WTC11 (cell line): ENCODE data around the gene NKX6-2. TPM values are rescaled to one million over a fixed set of nuclear protein-coding genes. Genes with fewer than 3 reads are reported as not detected.

Experiments
- ATAC-seq: fragments of 200-7000 bp; cut with Tn5 transposase; 2 replicates; pipeline ENCODE4 v1.10.0; 2021; ENCODE audit warnings: mild to moderate bottlenecking, moderate library complexity
- CTCF ChIA-PET: fragments of 300-600 bp; sonication (Branson Sonifier 250); formaldehyde crosslinking; loops from one replicate; lab custom pipeline; 2021; ENCODE audit warnings: antibody characterized with exemption; lab: Charles Lee
- POLR2A ChIA-PET: fragments of 350-600 bp; sonication (Branson Sonifier 250); formaldehyde crosslinking; loops from one replicate; lab custom pipeline; 2021; ENCODE audit warnings: antibody characterized with exemption; lab: Charles Lee
- DNase-seq: peaks from one replicate; pipeline ENCODE4 v3.0.0; 2021; ENCODE audit warnings: low spot score
- H3K27ac Mint-ChIP-seq: 2 replicates; pipeline ENCODE4 v1.8.0; 2021; ENCODE audit warnings: mixed read lengths
- H3K27me3 Mint-ChIP-seq: 2 replicates; pipeline ENCODE4 v1.8.0; 2021; ENCODE audit warnings: low read depth, mild to moderate bottlenecking, moderate library complexity, mixed read lengths
- H3K36me3 Mint-ChIP-seq: 2 replicates; pipeline ENCODE4 v1.8.0; 2021; ENCODE audit warnings: mixed read lengths
- H3K4me1 Mint-ChIP-seq: 2 replicates; pipeline ENCODE4 v1.8.0; 2022; ENCODE audit warnings: mixed read lengths
- H3K4me3 Mint-ChIP-seq: 2 replicates; pipeline ENCODE4 v1.8.0; 2021; ENCODE audit warnings: mild to moderate bottlenecking, moderate library complexity, mixed read lengths
- H3K9me3 Mint-ChIP-seq: 2 replicates; pipeline ENCODE4 v1.8.0; 2021; ENCODE audit warnings: mixed read lengths
- ATF3 ChIP-seq: sonication (generic); formaldehyde crosslinking; conservative IDR thresholded peaks from 2 replicates; pipeline ENCODE4 v1.8.1; 2022; ENCODE audit warnings: mild to moderate bottlenecking, missing genetic modification reagents
- CBFB ChIP-seq: sonication (generic); formaldehyde crosslinking; IDR thresholded peaks from 2 replicates; pipeline ENCODE4 v1.8.1; 2022; ENCODE audit warnings: mild to moderate bottlenecking, low read depth, missing genetic modification reagents
- E2F4 ChIP-seq: sonication (generic); formaldehyde crosslinking; IDR thresholded peaks from 2 replicates; pipeline ENCODE4 v1.8.1; 2022; ENCODE audit warnings: low read depth, mild to moderate bottlenecking, moderate library complexity, missing genetic modification reagents, borderline replicate concordance
- FOXJ3 ChIP-seq: sonication (generic); formaldehyde crosslinking; IDR thresholded peaks from 2 replicates; pipeline ENCODE4 v1.9.0; 2021; ENCODE audit warnings: missing genetic modification reagents, mild to moderate bottlenecking, borderline replicate concordance
- FOXK1 ChIP-seq: sonication (generic); formaldehyde crosslinking; IDR thresholded peaks from 2 replicates; pipeline ENCODE4 v1.8.0; 2022; ENCODE audit warnings: mild to moderate bottlenecking, moderate library complexity, missing genetic modification reagents
- FOXP4 ChIP-seq: sonication (generic); formaldehyde crosslinking; IDR thresholded peaks from 2 replicates; pipeline ENCODE4 v1.8.0; 2022; ENCODE audit warnings: mild to moderate bottlenecking, missing genetic modification reagents
- GRHL2 ChIP-seq: fragments of 250-450 bp; sonication (Bioruptor Pico); IDR thresholded peaks from 2 replicates; pipeline ENCODE4 v1.8.0; 2022; ENCODE audit warnings: mild to moderate bottlenecking, moderate library complexity; ENCODE audit not compliant: insufficient replicate concordance, severe bottlenecking
- GTF2I ChIP-seq: fragments of 250-450 bp; sonication (Bioruptor Pico); conservative IDR thresholded peaks from 2 replicates; pipeline ENCODE4 v1.4.0; 2021; ENCODE audit warnings: mild to moderate bottlenecking
- HMGA2 ChIP-seq: fragments of 250-450 bp; sonication (Bioruptor Pico); IDR thresholded peaks from 2 replicates; pipeline ENCODE4 v1.4.0; 2021; ENCODE audit warnings: mild to moderate bottlenecking, moderate library complexity
- KAT7 ChIP-seq: sonication (generic); formaldehyde crosslinking; IDR thresholded peaks from 2 replicates; pipeline ENCODE4 v1.8.1; 2023; ENCODE audit warnings: missing genetic modification reagents, mild to moderate bottlenecking, borderline replicate concordance
- MLX ChIP-seq: sonication (generic); formaldehyde crosslinking; IDR thresholded peaks from 2 replicates; pipeline ENCODE4 v1.8.1; 2023; ENCODE audit warnings: mild to moderate bottlenecking, missing genetic modification reagents, moderate library complexity
- NFYB ChIP-seq: sonication (generic); formaldehyde crosslinking; conservative IDR thresholded peaks from 2 replicates; pipeline ENCODE4 v1.8.0; 2022; ENCODE audit warnings: low read depth, missing genetic modification reagents
- NR1H2 ChIP-seq: sonication (generic); formaldehyde crosslinking; IDR thresholded peaks from 2 replicates; pipeline ENCODE4 v1.9.0; 2021; ENCODE audit warnings: mild to moderate bottlenecking, moderate library complexity, missing genetic modification reagents
- PRRX2 ChIP-seq: fragments of 250-450 bp; sonication (Bioruptor Pico); IDR thresholded peaks from 2 replicates; pipeline ENCODE4 v1.8.0; 2021; ENCODE audit warnings: mild to moderate bottlenecking
- RORB ChIP-seq: fragments of 250-450 bp; sonication (Bioruptor Pico); IDR thresholded peaks from 2 replicates; pipeline ENCODE4 v1.9.0; 2021; ENCODE audit warnings: mild to moderate bottlenecking
- SMAD4 ChIP-seq: sonication (generic); formaldehyde crosslinking; IDR thresholded peaks from 2 replicates; pipeline ENCODE4 v1.8.0; 2022; ENCODE audit warnings: mild to moderate bottlenecking, missing genetic modification reagents
- SP1 ChIP-seq: sonication (generic); formaldehyde crosslinking; conservative IDR thresholded peaks from 2 replicates; pipeline ENCODE4 v1.8.1; 2022; ENCODE audit warnings: missing genetic modification reagents
- TCF7 ChIP-seq: sonication (generic); formaldehyde crosslinking; IDR thresholded peaks from 2 replicates; pipeline ENCODE4 v1.8.0; 2022; ENCODE audit warnings: mild to moderate bottlenecking, low read depth, missing genetic modification reagents, moderate library complexity
- ZNF219 ChIP-seq: sonication (generic); formaldehyde crosslinking; IDR thresholded peaks from 2 replicates; pipeline ENCODE4 v1.8.0; 2023; ENCODE audit warnings: missing genetic modification reagents, mild to moderate bottlenecking, borderline replicate concordance
- ZNF263 ChIP-seq: sonication (generic); formaldehyde crosslinking; IDR thresholded peaks from 2 replicates; pipeline ENCODE4 v1.8.1; 2022; ENCODE audit warnings: low read depth, mild to moderate bottlenecking, moderate library complexity, missing genetic modification reagents
- ZNF281 ChIP-seq: sonication (generic); formaldehyde crosslinking; IDR thresholded peaks from 2 replicates; pipeline ENCODE4 v1.8.0; 2023; ENCODE audit warnings: mild to moderate bottlenecking, missing genetic modification reagents
- ZNF532 ChIP-seq: fragments of 250-450 bp; sonication (Bioruptor Pico); IDR thresholded peaks from 2 replicates; pipeline ENCODE4 v1.9.0; 2021; ENCODE audit warnings: mild to moderate bottlenecking, borderline replicate concordance
- total RNA-seq: library from RNA; stranded (reverse); gene quantifications from 3 replicates; pipeline ENCODE4 v1.2.3, GENCODE V29; 2021

Gene NKX6-2
- total RNA-seq, 1 experiment from 2014 or later = 0.15 TPM

- ATAC-seq (no peak), DNase-seq (no peak)
- H3K27ac Mint-ChIP-seq = no peak overlapping the region
- no peak overlapping the region for H3K4me3 Mint-ChIP-seq
- H3K9me3 Mint-ChIP-seq = no peaks in the 10 kb centered on the region
- H3K27me3 Mint-ChIP-seq = no peaks in the 10 kb centered on the region
- ChIA-PET CTCF (no interaction called here), POLR2A (no interaction called here)
- no peaks in the 10 kb centered on the region for H3K4me1 Mint-ChIP-seq
- no peak for TF ChIP-seq ZNF263 (CRISPR knock-in tag)
- no peak for TF ChIP-seq NFYB (CRISPR knock-in tag)
- TF ChIP-seq FOXK1 (CRISPR knock-in tag) = no peak
- TF ChIP-seq GTF2I = no peak
- no peak for TF ChIP-seq NR1H2 (CRISPR knock-in tag)
- no peak for TF ChIP-seq RORB (CRISPR knock-in tag)
- no peak for TF ChIP-seq ZNF532
- no peak for TF ChIP-seq ZNF219 (CRISPR knock-in tag)
- TF ChIP-seq KAT7 (CRISPR knock-in tag) = no peak
- no peak for TF ChIP-seq FOXJ3 (CRISPR knock-in tag)
- no peak for TF ChIP-seq GRHL2 (CRISPR knock-in tag)
- TF ChIP-seq MLX = no peak
- TF ChIP-seq FOXP4 (CRISPR knock-in tag) = no peak
- TF ChIP-seq E2F4 (CRISPR knock-in tag) = no peak
- no peaks in the 10 kb centered on the region for H3K36me3 Mint-ChIP-seq
Measured at GRCh38 chr10:132735923-132736391, 50.0 kb downstream of the NKX6-2 start.

- Mint-ChIP-seq H3K27me3 (no peaks in the 10 kb centered on the region), H3K36me3 (no peaks in the 10 kb centered on the region), H3K27ac (no peak overlapping the region; the same call in 1 of the 2 replicates), H3K4me3 (no peak overlapping the region), H3K4me1 (no peaks in the 10 kb centered on the region), H3K9me3 (no peaks in the 10 kb centered on the region)
- ATAC-seq = no peak
- ChIA-PET POLR2A (no interaction called here), CTCF (no interaction called here)
- no peak for DNase-seq
- TF ChIP-seq ZNF281 (CRISPR knock-in tag) = no peak
- no peak for TF ChIP-seq FOXJ3 (CRISPR knock-in tag)
- TF ChIP-seq PRRX2 = no peak
- no peak for TF ChIP-seq KAT7 (CRISPR knock-in tag)
- TF ChIP-seq CBFB = no peak
- no peak for TF ChIP-seq TCF7 (CRISPR knock-in tag)
- TF ChIP-seq SMAD4 = no peak
- no peak for TF ChIP-seq HMGA2 (CRISPR knock-in tag)
- TF ChIP-seq ATF3 (CRISPR knock-in tag) = no peak
- TF ChIP-seq SP1 (CRISPR knock-in tag) = no peak
Measured at GRCh38 chr10:132735341-132735775, 50.6 kb downstream of the NKX6-2 start.
